ENCODE results near the gene KRT74.

The KRT74 gene

GRCh38 chr12:52519387-52519703 lies 54.3 kb downstream of the KRT74 start:
- no peak for DNase-seq

DNA sequence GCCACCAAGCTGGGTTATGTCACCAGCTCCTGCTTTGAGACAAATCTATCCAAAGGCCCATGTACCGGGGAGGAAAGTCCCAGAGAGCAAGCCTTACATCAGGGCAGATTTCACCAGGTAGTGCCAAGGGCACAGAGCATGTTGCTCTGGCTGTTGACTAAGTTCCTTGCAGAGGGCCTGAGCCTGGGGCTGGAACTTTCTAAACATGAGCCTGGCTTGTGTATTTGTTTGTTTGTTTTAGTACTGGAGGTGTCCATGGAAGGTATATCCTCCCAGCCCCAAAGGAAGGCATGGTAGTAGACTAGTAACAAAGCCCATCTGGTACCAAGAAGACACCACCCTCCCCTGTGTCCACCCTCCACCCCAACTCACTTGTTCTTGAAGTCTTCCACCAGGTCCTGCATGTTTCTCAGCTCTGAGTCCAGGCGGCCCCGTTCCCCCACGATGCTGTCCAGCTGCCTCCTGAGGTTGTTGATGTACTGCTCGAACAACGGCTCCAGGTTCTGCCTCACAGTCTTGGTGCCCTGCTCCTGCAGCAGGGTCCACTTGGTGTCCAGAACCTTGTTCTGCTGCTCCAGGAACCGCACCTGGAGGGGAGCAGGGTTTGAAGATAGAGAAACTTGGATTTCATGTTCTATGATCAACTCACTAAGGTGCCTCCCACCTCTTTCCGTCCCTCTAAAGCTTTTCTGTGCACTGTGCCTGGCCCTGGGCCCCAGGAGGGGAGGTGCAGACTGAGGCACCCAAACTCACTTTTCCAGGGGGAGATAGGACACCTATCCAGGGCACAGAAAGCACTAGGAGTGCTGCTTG lies 54.9 kb downstream of the KRT74 start:
- no peak for DNase-seq

GRCh38 chr12:52517888-52518287 lies 55.8 kb downstream of the KRT74 start:
- no peak for DNase-seq

DNA sequence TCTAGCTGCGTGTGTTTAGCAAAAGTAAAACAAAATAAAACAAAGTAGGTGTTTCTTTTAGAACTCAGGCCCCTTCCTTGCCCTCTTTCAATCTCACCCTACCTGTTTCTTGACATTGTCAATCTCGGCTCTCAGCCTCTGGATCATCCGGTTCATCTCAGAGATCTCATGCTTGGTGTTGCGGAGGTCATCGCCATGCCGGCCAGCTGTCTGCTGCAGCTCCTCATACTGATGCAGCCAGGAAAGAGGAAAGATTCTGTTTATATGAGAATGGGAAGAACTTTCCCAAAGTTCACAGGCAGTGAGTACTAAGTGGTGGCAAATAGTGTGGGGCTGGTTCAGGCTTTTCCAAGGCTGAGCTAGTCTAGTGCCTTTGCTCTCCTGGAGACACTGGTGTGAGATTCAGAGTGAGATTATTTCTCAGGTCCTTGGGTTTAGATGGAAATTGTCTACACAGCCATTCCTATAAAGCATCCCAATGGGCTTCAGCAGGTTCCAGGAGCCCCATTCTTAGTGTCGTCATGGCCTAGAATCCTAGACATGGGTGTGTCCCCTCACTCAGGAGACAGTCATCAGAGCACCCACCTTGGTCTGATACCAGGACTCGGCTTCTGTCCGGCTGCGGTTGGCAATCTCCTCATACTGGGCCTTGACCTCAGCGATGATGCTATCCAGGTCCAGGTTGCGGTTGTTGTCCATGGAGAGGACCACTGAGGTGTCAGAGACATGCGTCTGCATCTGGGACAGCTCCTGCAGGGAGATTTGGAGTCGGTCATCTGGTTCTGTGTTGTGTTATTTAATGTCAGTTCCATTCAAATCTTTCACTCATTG lies 56.4 kb downstream of the KRT74 start:
- no peak for DNase-seq

DNA sequence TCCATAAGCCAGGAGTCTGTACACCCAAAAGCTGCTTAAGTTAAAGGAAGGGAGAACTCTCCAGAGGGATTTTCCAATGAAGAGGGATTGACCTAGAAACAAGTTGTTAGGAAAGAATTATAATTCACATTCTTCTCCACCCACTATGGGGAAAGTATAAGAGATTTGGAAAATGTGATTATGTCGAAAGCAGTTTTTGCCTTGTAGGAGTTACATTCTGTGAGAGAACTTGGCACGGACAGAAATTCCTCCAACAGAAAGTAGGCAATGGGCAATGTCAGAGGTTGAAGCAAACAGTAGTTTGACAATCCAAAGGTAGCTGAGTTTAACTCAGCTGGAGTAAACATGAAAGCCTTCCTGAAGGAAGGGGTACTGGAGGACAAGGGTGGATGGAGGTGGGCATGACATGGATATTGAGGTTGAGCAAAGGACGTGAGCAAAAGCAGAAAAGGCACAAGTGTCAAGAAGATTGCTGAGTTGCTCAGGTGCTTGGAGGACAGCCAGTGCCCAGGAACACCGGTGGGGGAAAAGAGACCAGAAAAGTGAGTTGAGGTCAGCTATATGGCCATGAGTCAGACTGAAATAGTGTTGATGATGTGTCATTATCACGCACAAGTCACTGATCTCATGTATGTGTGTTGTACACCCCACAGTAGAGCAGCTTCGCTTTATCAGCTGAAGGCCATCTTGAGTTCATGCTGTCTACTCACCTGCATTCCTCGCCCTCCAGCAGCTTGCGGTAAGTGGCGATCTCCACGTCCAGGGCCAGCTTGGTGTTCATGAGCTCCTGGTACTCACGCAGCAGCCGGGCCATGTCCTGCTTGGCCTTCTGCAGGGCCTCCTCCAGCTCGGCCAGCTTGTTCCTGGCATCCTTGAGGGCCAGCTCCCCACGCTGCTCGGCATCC lies 57.5 kb downstream of the KRT74 start:
- DNase-seq, result no peak

All from T-helper 1 cell (primary cell).